ENCODE measurements around the gene FER.
A peak's percentile ranks its signal among the peaks of the same experiment; 100 is the strongest.
"Not testable (repeated sequence)": the region's sequence is repeated elsewhere in the genome, so short reads cannot be mapped to it uniquely, and the experiment has no call there.

The FER gene

GRCh38 chr5:108747774-108748400 is at the start of gene FER:
FER (plus strand) TSS chr5:108747897; CDS start chr5:108798183, 50,286 bp downstream.
- peak within 1 kb of the TSS; percentile 68 for H3K4me3 ChIP-seq (replicated peaks; ENCODE audit: low read depth, low read length)
- no peak for TF ChIP-seq CTCF (IDR thresholded peaks at IDR 0.05; ENCODE audit: low read length, missing control alignments)
- DNase-seq (ENCODE audit: low read depth), result peak; percentile 92

GRCh38 chr5:108700388-108700787 is 47.3 kb upstream of the FER start:
- not testable (repeated sequence) for H3K4me3 ChIP-seq (replicated peaks; ENCODE audit: low read depth, low read length); DNase-seq (ENCODE audit: low read depth)

DNA sequence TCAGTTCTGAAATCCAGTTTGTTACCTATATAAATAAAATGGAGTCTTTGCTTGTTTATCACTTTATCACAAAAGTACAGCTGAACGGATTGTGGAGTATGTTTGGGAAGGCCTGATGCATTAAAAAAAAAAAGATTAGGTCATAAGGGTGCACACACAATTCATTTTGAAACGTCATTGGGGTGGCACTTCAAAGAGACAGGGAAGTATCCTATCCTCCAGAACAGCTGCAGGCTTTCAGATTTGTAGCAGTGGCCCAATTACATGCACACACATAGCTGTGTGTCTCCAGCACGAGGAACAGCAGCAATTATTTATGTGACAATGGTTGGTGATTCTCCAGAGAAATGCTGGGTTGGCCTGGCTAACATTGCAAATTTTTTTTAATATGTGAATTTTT is 46.8 kb upstream of the FER start:
- DNase-seq (ENCODE audit: low read depth), result no peak
- no peak for TF ChIP-seq CTCF (IDR thresholded peaks at IDR 0.05; ENCODE audit: low read length, missing control alignments)
- no peak overlapping the region for H3K4me3 ChIP-seq (replicated peaks; ENCODE audit: low read depth, low read length)

DNA sequence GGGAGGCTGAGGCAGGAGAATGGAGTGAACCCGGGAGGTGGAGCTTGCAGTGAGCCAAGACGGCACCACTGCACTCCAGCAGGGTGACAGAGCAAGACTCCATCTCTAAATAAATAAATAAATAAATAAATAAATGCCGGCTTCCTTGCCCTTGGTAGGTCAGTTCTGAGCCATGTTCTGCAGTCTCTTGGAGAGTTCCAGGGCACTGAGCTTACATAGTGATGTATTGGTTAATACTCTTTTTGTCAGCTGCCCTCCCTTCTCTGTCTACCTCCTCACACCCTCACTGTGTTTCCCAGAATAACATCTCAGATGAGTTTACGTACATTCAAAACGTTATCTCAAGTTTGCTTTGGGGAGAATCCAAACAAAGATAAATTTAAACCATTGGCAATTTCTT is 45.2 kb upstream of the FER start:
- TF ChIP-seq CTCF (IDR thresholded peaks at IDR 0.05; ENCODE audit: low read length, missing control alignments), result no peak
- no peak for DNase-seq (ENCODE audit: low read depth)
- no peak overlapping the region for H3K4me3 ChIP-seq (replicated peaks; ENCODE audit: low read depth, low read length)

DNA sequence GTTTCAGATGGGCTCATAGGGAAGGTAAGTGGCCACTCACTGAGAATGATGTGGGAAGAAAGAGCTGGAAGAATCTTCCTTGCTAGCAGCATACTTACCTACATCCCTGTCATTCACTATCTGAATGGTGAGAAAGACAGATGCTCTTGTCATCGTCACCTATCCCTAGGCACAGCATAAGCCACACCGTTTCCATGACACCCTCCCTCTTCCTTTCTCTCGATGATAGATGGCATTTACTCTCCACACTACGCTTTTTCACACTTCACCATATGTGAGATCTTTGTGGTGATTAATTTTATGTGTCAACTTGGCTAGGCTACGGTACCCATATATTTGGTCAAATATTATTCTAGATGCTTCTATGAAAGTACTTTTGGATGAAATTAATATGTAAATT is 44.4 kb upstream of the FER start:
- no peak for DNase-seq (ENCODE audit: low read depth)
- TF ChIP-seq CTCF (IDR thresholded peaks at IDR 0.05; ENCODE audit: low read length, missing control alignments), result no peak
- no peak overlapping the region for H3K4me3 ChIP-seq (replicated peaks; ENCODE audit: low read depth, low read length)

DNA sequence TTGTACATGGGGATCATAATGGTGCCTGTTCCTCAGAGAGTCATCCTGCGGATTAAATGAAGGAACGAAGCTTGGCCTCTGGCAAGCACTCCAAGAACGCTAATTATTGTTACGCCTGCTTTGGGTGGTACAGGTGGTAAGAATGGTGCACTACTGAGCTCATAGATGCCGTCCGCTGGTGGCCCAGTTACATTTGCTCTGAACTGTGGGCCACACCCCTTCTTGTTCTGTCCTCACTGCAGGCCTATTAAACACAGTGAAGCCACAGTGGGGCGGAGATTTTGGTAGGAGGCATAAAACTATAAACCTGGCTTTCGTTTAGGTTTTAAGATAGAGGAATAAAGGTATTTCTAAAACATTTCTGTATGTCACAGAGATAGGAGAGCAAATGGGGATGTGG is 40.6 kb upstream of the FER start:
- H3K4me3 ChIP-seq (replicated peaks; ENCODE audit: low read depth, low read length), result no peak overlapping the region
- no peak for DNase-seq (ENCODE audit: low read depth)
- TF ChIP-seq CTCF (IDR thresholded peaks at IDR 0.05; ENCODE audit: low read length, missing control alignments), result no peak

GRCh38 chr5:108711898-108712297 is 35.8 kb upstream of the FER start:
- H3K4me3 ChIP-seq (replicated peaks; ENCODE audit: low read depth, low read length), result no peak overlapping the region
- no peak for TF ChIP-seq CTCF (IDR thresholded peaks at IDR 0.05; ENCODE audit: low read length, missing control alignments)
- DNase-seq (ENCODE audit: low read depth), result no peak

All from fibroblast of pulmonary artery (primary cell).